ENCODE data around the gene RGCC. TPM values are rescaled to one million over a fixed set of nuclear protein-coding genes. Genes with fewer than 3 reads are reported as not detected.
"Not testable (repeated sequence)": the region's sequence is repeated elsewhere in the genome, so short reads cannot be mapped to it uniquely, and the experiment has no call there.

Gene RGCC
- total RNA-seq, 3 donors from 2014 or later, result 163 to 216 (median 185) TPM

GRCh38 chr13:41424675-41425074 is 32.7 kb upstream of the RGCC start:
- not testable (repeated sequence) for DNase-seq; H3K4me3 Mint-ChIP-seq; H3K27me3 Mint-ChIP-seq (ENCODE audit: low read depth); H3K36me3 Mint-ChIP-seq (ENCODE audit: insufficient read depth); ATAC-seq; H3K9me3 Mint-ChIP-seq; H3K4me1 Mint-ChIP-seq (ENCODE audit: low read depth)

DNA sequence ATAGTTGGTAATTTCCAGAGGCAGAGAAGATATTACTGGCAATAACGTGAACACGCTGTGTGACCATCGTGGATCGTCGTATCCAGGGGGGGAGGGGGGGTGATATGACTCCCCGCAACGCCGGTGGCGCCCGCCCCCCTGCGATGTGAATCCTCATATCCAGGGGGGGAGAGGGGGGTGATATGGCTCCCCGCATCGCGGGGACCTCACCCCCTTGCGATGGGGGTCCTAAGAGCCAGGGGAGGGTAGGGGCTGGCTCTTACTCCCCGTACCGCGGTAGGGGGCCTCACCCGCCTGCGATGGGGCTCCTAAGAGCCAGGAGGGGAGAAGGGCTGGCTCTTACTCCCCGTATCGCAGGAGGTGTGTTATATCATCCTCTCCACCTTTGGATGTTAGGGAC is 31.3 kb upstream of the RGCC start:
- peaks cover 4% of the 10 kb centered on the region for H3K4me1 Mint-ChIP-seq (ENCODE audit: low read depth)
- no peaks in the 10 kb centered on the region for H3K9me3 Mint-ChIP-seq
- no peaks in the 10 kb centered on the region for H3K36me3 Mint-ChIP-seq (ENCODE audit: insufficient read depth)
- H3K27me3 Mint-ChIP-seq (ENCODE audit: low read depth), result peaks cover 2% of the 10 kb centered on the region
- H3K4me3 Mint-ChIP-seq, result no peak overlapping the region
- ATAC-seq (no peak), DNase-seq (no peak)

- no peak for DNase-seq
- H3K27me3 Mint-ChIP-seq (ENCODE audit: low read depth), result peaks cover 2% of the 10 kb centered on the region
- peak in 1 of 2 donors; percentile 53 for ATAC-seq
- no peak overlapping the region for H3K4me3 Mint-ChIP-seq
- no peaks in the 10 kb centered on the region for H3K9me3 Mint-ChIP-seq
- peaks cover 4% of the 10 kb centered on the region for H3K4me1 Mint-ChIP-seq (ENCODE audit: low read depth)
- no peaks in the 10 kb centered on the region for H3K36me3 Mint-ChIP-seq (ENCODE audit: insufficient read depth)
Observed at GRCh38 chr13:41427666-41428065, 29.7 kb upstream of the RGCC start.

GRCh38 chr13:41428155-41428554 is 29.2 kb upstream of the RGCC start:
- peak; percentile 56 for DNase-seq
- peak; percentile 85 to 93 for ATAC-seq
- Mint-ChIP-seq H3K36me3 (ENCODE audit: insufficient read depth) (no peaks in the 10 kb centered on the region), H3K9me3 (no peaks in the 10 kb centered on the region), H3K4me1 (ENCODE audit: low read depth) (peaks cover 4% of the 10 kb centered on the region), H3K4me3 (no peak overlapping the region), H3K27me3 (ENCODE audit: low read depth) (peaks cover 2% of the 10 kb centered on the region)

GRCh38 chr13:41434030-41434429 is 23.3 kb upstream of the RGCC start:
- H3K36me3 Mint-ChIP-seq (ENCODE audit: insufficient read depth); H3K4me3 Mint-ChIP-seq; ATAC-seq; DNase-seq; H3K27me3 Mint-ChIP-seq (ENCODE audit: low read depth); H3K4me1 Mint-ChIP-seq (ENCODE audit: low read depth); H3K9me3 Mint-ChIP-seq: not testable (repeated sequence)

GRCh38 chr13:41434831-41435520 is 22.4 kb upstream of the RGCC start:
- no peaks in the 10 kb centered on the region for H3K4me1 Mint-ChIP-seq (ENCODE audit: low read depth)
- H3K4me3 Mint-ChIP-seq, result no peak overlapping the region
- H3K27me3 Mint-ChIP-seq (ENCODE audit: low read depth), result no peaks in the 10 kb centered on the region
- ATAC-seq (no peak), DNase-seq (no peak)
- H3K36me3 Mint-ChIP-seq (ENCODE audit: insufficient read depth), result no peaks in the 10 kb centered on the region
- no peaks in the 10 kb centered on the region for H3K9me3 Mint-ChIP-seq

GRCh38 chr13:41443969-41444368 is 13.4 kb upstream of the RGCC start:
- DNase-seq (no peak), ATAC-seq (no peak)
- Mint-ChIP-seq H3K4me1 (ENCODE audit: low read depth) (no peaks in the 10 kb centered on the region), H3K4me3 (no peak overlapping the region), H3K36me3 (ENCODE audit: insufficient read depth) (no peaks in the 10 kb centered on the region), H3K27me3 (ENCODE audit: low read depth) (no peaks in the 10 kb centered on the region), H3K9me3 (no peaks in the 10 kb centered on the region)

DNA sequence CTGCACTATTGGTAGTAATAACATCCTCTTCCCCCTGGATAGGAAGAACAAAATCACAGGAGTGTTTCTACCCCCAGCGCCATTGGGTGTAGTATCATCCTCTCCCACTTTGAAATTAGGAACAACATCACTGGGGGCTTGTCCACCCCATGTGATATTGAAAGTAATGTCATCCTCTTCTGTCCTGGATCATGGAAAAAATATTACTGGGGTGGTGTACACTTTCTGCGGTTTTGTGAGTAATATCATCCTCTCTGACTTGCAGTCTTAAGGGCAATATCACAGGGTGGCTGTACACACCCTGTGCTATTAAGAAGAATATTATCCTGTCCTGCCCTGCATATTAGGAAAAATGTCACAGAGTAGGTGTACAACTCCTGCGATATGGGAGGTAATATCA is 4.9 kb upstream of the RGCC start:
- H3K9me3 Mint-ChIP-seq, result peaks cover 13% of the 10 kb centered on the region
- H3K4me1 Mint-ChIP-seq (ENCODE audit: low read depth), result peaks cover 18% of the 10 kb centered on the region
- no peaks in the 10 kb centered on the region for H3K36me3 Mint-ChIP-seq (ENCODE audit: insufficient read depth)
- no peak for ATAC-seq
- no peak overlapping the region for H3K4me3 Mint-ChIP-seq
- H3K27me3 Mint-ChIP-seq (ENCODE audit: low read depth), result peaks cover 3% of the 10 kb centered on the region
- no peak for DNase-seq

GRCh38 chr13:41453620-41454019 is 3.7 kb upstream of the RGCC start:
- Mint-ChIP-seq H3K36me3 (ENCODE audit: insufficient read depth) (no peaks in the 10 kb centered on the region), H3K9me3 (peaks cover 13% of the 10 kb centered on the region), H3K4me3 (no peak overlapping the region), H3K4me1 (ENCODE audit: low read depth) (peaks cover 18% of the 10 kb centered on the region), H3K27me3 (ENCODE audit: low read depth) (peaks cover 3% of the 10 kb centered on the region)
- DNase-seq (no peak), ATAC-seq (no peak)

GRCh38 chr13:41454170-41454569 is 3.2 kb upstream of the RGCC start:
- peaks cover 22% of the 10 kb centered on the region for H3K4me1 Mint-ChIP-seq (ENCODE audit: low read depth)
- peaks cover 3% of the 10 kb centered on the region for H3K27me3 Mint-ChIP-seq (ENCODE audit: low read depth)
- no peak for DNase-seq
- no peak overlapping the region for H3K4me3 Mint-ChIP-seq
- no peak for ATAC-seq
- H3K9me3 Mint-ChIP-seq, result peaks cover 13% of the 10 kb centered on the region
- H3K36me3 Mint-ChIP-seq (ENCODE audit: insufficient read depth), result peaks cover 2% of the 10 kb centered on the region

GRCh38 chr13:41455725-41456419 is 1.5 kb upstream of the RGCC start:
- Mint-ChIP-seq H3K4me1 (ENCODE audit: low read depth) (peaks cover 39% of the 10 kb centered on the region), H3K4me3 (peak overlapping the region; percentile 72), H3K9me3 (peaks cover 13% of the 10 kb centered on the region), H3K36me3 (ENCODE audit: insufficient read depth) (peaks cover 18% of the 10 kb centered on the region), H3K27me3 (ENCODE audit: low read depth) (peaks cover 3% of the 10 kb centered on the region)
- ATAC-seq, result no peak
- DNase-seq, result no peak

DNA sequence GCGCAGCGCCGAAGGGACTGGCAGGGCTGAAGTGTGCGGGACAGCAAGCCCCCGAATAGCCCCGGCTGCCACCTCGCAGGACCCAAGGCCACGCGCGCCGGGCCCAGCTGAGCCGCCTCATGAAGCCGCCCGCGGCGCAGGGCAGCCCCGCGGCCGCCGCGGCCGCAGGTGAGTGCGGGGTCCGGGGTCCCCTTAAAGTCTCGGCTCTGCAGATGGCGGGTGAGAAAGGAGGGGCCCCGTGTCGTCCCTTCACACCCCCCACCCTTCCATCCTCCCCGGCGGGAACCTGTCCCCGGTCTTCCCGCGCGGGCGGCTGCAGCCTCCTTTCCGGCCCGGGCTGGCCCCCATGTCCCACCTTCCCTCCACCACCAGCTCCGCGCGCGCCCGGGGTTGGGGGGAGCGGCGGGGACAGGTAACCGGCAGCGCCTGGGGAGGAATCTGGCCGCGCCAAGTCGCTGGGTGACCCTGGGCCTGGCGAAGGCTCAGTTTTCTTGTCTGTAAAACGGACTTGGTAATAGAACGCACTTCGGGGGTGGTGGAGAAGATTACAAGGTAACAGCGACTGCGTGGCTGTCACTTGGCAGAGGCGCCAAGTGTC is 338 bp downstream of the RGCC start:
- peaks cover 29% of the 10 kb centered on the region for H3K36me3 Mint-ChIP-seq (ENCODE audit: insufficient read depth)
- DNase-seq (no peak), ATAC-seq (peak; percentile 12 to 17)
- H3K4me3 Mint-ChIP-seq, result peak overlapping the region; percentile 94
- H3K9me3 Mint-ChIP-seq, result peaks cover 3% of the 10 kb centered on the region
- H3K27me3 Mint-ChIP-seq (ENCODE audit: low read depth), result peaks cover 3% of the 10 kb centered on the region
- peaks cover 51% of the 10 kb centered on the region for H3K4me1 Mint-ChIP-seq (ENCODE audit: low read depth)

- Mint-ChIP-seq H3K27me3 (ENCODE audit: low read depth) (peaks cover 3% of the 10 kb centered on the region), H3K36me3 (ENCODE audit: insufficient read depth) (peaks cover 31% of the 10 kb centered on the region), H3K9me3 (no peaks in the 10 kb centered on the region), H3K4me3 (peak overlapping the region; percentile 94), H3K4me1 (ENCODE audit: low read depth) (peaks cover 53% of the 10 kb centered on the region)
- DNase-seq (peak; percentile 58), ATAC-seq (peak; percentile 19 to 20)
Observed at GRCh38 chr13:41458187-41458760, 924 bp downstream of the RGCC start.

- H3K4me3 Mint-ChIP-seq, result peak overlapping the region; percentile 94
- H3K4me1 Mint-ChIP-seq (ENCODE audit: low read depth), result peaks cover 58% of the 10 kb centered on the region
- peaks cover 34% of the 10 kb centered on the region for H3K36me3 Mint-ChIP-seq (ENCODE audit: insufficient read depth)
- ATAC-seq (peak; percentile 10 to 11), DNase-seq (peak; percentile 52)
- no peaks in the 10 kb centered on the region for H3K9me3 Mint-ChIP-seq
- peaks cover 3% of the 10 kb centered on the region for H3K27me3 Mint-ChIP-seq (ENCODE audit: low read depth)
Observed at GRCh38 chr13:41458761-41459431, 1.5 kb downstream of the RGCC start.

Measured in activated T-cell treated with anti-CD3 and anti-CD28 coated beads, Interleukin-2, amount 50 U/mL, for 4 hours (primary cell).